ENCODE data around the gene EYS. TPM values are rescaled to one million over a fixed set of nuclear protein-coding genes. Genes with fewer than 3 reads are reported as not detected.
"Not testable (repeated sequence)": the region's sequence is repeated elsewhere in the genome, so short reads cannot be mapped to it uniquely, and the experiment has no call there.

EYS gene
- total RNA-seq, 3 donors from 2014 or later, result 0.16 to 0.61 (median 0.60) TPM

DNA sequence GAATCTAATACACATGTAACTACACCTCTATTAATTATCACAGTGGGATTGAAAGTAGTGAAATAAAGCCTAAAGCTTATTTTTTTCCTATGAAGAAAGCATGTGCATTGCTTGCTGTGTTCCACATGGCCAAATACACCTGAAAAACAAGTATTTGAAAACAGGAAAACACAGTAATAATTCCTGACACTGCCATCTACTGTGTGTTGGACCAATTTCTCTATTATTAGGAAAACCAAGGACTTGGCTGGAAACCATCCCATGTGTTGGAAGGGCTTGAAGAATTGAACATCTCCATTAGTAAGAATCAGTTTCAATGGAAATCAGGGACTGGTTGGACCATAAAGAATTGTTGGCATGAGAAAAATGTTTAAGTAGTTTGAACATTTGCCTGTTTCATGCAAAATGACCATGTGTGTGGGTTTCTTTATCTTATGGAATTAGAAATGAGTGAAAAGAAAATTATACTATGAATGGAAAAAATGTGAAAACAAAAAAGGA lies 1947.4 kb downstream of the EYS start:
- Histone ChIP-seq H3K9me3 (peaks cover 20% of the 10 kb centered on the region), H3K36me3 (ENCODE audit: low read depth) (no peaks in the 10 kb centered on the region), H3K4me1 (ENCODE audit: low read depth) (peaks cover 4% of the 10 kb centered on the region), H3K4me3 (no peak overlapping the region)
- ATAC-seq, result no peak
- TF ChIP-seq, protein P1, sequence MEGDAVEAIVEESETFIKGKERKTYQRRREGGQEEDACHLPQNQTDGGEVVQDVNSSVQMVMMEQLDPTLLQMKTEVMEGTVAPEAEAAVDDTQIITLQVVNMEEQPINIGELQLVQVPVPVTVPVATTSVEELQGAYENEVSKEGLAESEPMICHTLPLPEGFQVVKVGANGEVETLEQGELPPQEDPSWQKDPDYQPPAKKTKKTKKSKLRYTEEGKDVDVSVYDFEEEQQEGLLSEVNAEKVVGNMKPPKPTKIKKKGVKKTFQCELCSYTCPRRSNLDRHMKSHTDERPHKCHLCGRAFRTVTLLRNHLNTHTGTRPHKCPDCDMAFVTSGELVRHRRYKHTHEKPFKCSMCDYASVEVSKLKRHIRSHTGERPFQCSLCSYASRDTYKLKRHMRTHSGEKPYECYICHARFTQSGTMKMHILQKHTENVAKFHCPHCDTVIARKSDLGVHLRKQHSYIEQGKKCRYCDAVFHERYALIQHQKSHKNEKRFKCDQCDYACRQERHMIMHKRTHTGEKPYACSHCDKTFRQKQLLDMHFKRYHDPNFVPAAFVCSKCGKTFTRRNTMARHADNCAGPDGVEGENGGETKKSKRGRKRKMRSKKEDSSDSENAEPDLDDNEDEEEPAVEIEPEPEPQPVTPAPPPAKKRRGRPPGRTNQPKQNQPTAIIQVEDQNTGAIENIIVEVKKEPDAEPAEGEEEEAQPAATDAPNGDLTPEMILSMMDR (IDR thresholded peaks at IDR 0.05), result no peak
- DNase-seq, result no peak
- intact Hi-C loops (cut with DNase I, micrococcal nuclease), result loop anchor here in 1 of 2 donors (5.0 to 10.0 kb wide), 2 partner anchors 162 to 405 kb away; no protein-coding TSS in a partner anchor

DNA sequence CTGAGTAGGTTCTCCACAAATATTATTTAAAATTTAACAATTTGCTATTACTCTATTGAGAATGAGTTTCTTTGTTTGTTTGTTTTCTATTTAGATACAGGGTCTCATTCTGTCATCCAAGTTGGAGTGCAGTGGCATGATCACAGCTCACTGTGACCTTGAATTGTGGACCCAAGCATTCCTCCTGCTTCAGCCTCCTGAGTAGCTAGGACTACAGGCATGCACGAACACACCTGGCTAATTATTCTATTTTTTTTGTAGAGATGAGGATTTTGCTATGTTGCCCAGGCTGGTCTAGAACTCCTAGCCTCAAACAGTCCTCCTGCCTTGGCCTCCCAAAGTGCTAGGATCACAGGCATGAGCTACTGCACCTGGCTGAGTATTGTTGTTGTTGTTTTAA lies 1949.2 kb downstream of the EYS start:
- ATAC-seq, result no peak
- TF ChIP-seq, protein P1 (IDR thresholded peaks at IDR 0.05), result no peak
- intact Hi-C loops (cut with DNase I, micrococcal nuclease), result no loop called here

GRCh38 chr6:63757275-63757674 lies 1949.8 kb downstream of the EYS start:
- DNase-seq; intact Hi-C loops (cut with DNase I, micrococcal nuclease); H3K4me3 ChIP-seq; ATAC-seq; H3K36me3 ChIP-seq (ENCODE audit: low read depth); H3K4me1 ChIP-seq (ENCODE audit: low read depth): not testable (repeated sequence)
- peaks cover 20% of the 10 kb centered on the region for H3K9me3 ChIP-seq

More for the DNA sequence above, 1949.2 kb downstream of the EYS start:
- no peak overlapping the region for H3K4me3 ChIP-seq
- no peaks in the 10 kb centered on the region for H3K36me3 ChIP-seq (ENCODE audit: low read depth)
- no peak for DNase-seq
- peaks cover 20% of the 10 kb centered on the region for H3K9me3 ChIP-seq
- H3K4me1 ChIP-seq (ENCODE audit: low read depth), result no peaks in the 10 kb centered on the region

GRCh38 chr6:63750400-63750799 lies 1956.6 kb downstream of the EYS start:
- intact Hi-C loops (cut with DNase I, micrococcal nuclease), result no loop called here
- Histone ChIP-seq H3K4me1 (ENCODE audit: low read depth) (no peaks in the 10 kb centered on the region), H3K36me3 (ENCODE audit: low read depth) (no peaks in the 10 kb centered on the region), H3K9me3 (peaks cover 3% of the 10 kb centered on the region), H3K4me3 (no peak overlapping the region)
- no peak for ATAC-seq
- TF ChIP-seq, protein P1 (IDR thresholded peaks at IDR 0.05), result no peak
- DNase-seq, result no peak

GRCh38 chr6:63745784-63746183 lies 1961.2 kb downstream of the EYS start:
- TF ChIP-seq, protein P1 (IDR thresholded peaks at IDR 0.05), result no peak
- no peaks in the 10 kb centered on the region for H3K4me1 ChIP-seq (ENCODE audit: low read depth)
- no peak for ATAC-seq
- H3K36me3 ChIP-seq (ENCODE audit: low read depth), result no peaks in the 10 kb centered on the region
- peaks cover 3% of the 10 kb centered on the region for H3K9me3 ChIP-seq
- DNase-seq, result no peak
- intact Hi-C loops (cut with DNase I, micrococcal nuclease), result no loop called here
- no peak overlapping the region for H3K4me3 ChIP-seq

DNA sequence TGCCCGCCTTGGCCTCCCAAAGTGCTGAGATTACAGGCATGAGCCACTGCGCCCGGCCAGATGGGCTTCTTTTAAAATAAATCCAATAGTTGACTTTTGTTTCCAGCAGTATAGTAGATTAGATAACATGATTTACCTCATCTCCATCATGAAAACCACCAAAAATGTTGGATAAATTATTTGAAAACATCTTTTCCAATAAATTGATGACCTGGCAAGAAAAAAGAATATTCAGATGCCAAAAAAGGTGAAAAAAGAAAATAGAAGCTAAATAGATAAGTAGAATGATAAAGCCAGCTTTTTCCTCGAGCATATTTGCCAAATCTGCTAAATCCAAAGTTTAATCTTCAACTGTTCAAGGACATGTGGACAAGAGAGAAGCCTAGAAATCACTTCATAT lies 1962.2 kb downstream of the EYS start:
- TF ChIP-seq, protein P1 (IDR thresholded peaks at IDR 0.05), result no peak
- intact Hi-C loops (cut with DNase I, micrococcal nuclease), result no loop called here
- Histone ChIP-seq H3K36me3 (ENCODE audit: low read depth) (no peaks in the 10 kb centered on the region), H3K4me3 (no peak overlapping the region), H3K9me3 (peaks cover 3% of the 10 kb centered on the region), H3K4me1 (ENCODE audit: low read depth) (no peaks in the 10 kb centered on the region)
- ATAC-seq, result no peak
- DNase-seq, result no peak

Measured in mucosa of descending colon (tissue), 3 donors.